G401 (cell line): ENCODE results near the gene GOSR2. TPM values are rescaled to one million over a fixed set of nuclear protein-coding genes. Genes with fewer than 3 reads are reported as not detected.

Source experiments
- DNase-seq: peaks from one replicate; pipeline ENCODE4 v3.0.0-alpha.2; 2015; ENCODE audit warnings: low spot score
- in situ Hi-C: cut with HindIII; loops from 2 replicates; pipeline ENCODE4 v1.10.0; 2016; ENCODE audit warnings: low sequenced_read_pairs, mixed read lengths
- total RNA-seq: library from RNA; depleted of rRNA; stranded (reverse); fragments of >200 nt; shearing (Covaris generic); gene quantifications from 2 replicates; pipeline ENCODE4 v1.2.3, GENCODE V29; 2014; rRNA removed

Gene GOSR2
- total RNA-seq, result 30.6 and 41.7 TPM in 2 replicates

- in situ Hi-C loops, result no loop called here
- DNase-seq, result peak; percentile 92
Observed at GRCh38 chr17:46922804-46923635, at the start of gene GOSR2. TSS of gene GOSR2 (plus strand) at chr17:46923160. CDS start at chr17:46923193, 33 bp downstream.

DNA sequence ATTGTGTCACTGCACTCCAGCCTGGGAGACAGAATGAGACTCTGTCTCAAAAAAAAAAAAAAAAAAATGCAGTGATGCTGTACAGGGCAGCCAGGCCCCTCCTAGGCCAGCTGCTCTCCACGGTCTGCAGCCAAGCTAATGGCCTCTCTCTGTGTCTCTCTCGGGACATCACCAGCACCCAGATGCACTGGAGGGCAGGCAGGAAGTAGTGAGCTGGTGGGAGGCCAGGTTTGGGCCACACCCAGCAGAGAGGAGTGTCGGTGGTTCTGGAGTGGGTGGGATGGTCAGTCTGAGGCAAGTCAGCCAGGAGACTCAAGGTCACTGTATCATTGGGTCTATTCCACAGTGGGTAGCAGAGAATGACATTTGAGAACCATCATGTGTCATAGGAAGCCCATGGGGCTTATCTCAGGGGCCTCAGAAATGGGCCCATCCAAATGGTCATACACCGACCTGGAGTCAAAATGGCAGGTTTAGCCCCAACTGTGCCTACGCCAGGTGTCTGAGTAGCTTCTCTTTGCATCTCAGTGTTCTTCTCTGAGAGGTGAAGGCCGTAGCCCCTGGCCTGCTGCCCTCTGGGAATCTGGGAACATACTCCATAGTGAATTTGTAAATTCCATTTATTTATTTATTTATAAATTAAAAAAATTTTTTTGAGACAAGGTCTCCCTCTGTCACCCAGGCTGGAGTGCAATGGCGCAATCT lies 48.9 kb upstream of the GOSR2 start:
- in situ Hi-C loops, result no loop called here
- DNase-seq, result no peak

DNA sequence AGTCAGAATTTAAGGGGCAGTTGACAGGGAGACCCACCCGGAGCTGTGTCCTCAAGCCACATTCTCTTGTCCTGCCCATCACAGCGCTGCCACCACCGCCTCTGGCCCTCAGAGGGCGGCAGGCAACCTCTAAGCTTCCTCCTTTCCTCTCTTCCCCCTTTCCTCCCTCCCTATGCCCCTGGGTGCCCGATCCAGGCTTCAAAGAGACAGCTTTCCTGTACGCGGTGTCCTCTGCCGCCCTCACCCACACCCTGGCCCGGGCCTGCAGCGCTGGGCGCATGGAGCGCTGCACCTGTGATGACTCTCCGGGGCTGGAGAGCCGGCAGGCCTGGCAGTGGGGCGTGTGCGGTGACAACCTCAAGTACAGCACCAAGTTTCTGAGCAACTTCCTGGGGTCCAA lies 48.1 kb upstream of the GOSR2 start:
- in situ Hi-C loops, result loop anchor here (5.0 kb wide), 1 partner anchor 62 kb away; no protein-coding TSS in a partner anchor
- no peak for DNase-seq

- no peak for DNase-seq
- in situ Hi-C loops, result loop anchor here (5.0 kb wide), 1 partner anchor 61 kb away; no protein-coding TSS in a partner anchor
Observed at GRCh38 chr17:46875849-46876352, 47.1 kb upstream of the GOSR2 start.

GRCh38 chr17:46876353-46876887 lies 46.5 kb upstream of the GOSR2 start:
- in situ Hi-C loops, result loop anchor here (5.0 kb wide), 1 partner anchor 61 kb away; no protein-coding TSS in a partner anchor
- DNase-seq, result peak; percentile 92

GRCh38 chr17:46876926-46877325 lies 46.0 kb upstream of the GOSR2 start:
- in situ Hi-C loops, result loop anchor here (5.0 kb wide), 1 partner anchor 60 kb away; no protein-coding TSS in a partner anchor
- no peak for DNase-seq

- peak; percentile 1 for DNase-seq
- in situ Hi-C loops, result loop anchor here (5.0 kb wide), 1 partner anchor 60 kb away; no protein-coding TSS in a partner anchor
Observed at GRCh38 chr17:46877466-46877865, 45.5 kb upstream of the GOSR2 start.

GRCh38 chr17:46878055-46878454 lies 44.9 kb upstream of the GOSR2 start:
- no peak for DNase-seq
- in situ Hi-C loops, result loop anchor here (5.0 kb wide), 1 partner anchor 59 kb away; no protein-coding TSS in a partner anchor

DNA sequence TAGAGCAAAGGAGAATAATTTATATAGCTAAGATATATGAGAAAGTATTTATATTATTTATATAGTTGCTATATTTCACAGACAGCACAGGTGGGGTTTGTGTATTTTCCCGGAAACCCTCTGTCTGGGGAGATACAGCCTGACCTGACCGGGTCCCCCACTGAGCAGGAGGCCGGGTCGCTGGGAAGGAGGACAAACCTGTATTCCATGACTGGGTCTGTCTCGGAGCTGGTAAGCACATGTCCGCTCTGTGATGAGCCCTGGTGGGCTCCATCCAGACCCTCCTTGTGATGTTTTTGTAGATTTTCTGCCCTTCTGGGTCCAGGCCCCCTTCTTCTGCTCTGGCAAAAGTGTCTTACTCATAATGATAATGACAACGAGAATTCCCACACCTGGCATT lies 43.9 kb upstream of the GOSR2 start:
- in situ Hi-C loops, result loop anchor here (5.0 kb wide), 1 partner anchor 58 kb away; no protein-coding TSS in a partner anchor
- no peak for DNase-seq

DNA sequence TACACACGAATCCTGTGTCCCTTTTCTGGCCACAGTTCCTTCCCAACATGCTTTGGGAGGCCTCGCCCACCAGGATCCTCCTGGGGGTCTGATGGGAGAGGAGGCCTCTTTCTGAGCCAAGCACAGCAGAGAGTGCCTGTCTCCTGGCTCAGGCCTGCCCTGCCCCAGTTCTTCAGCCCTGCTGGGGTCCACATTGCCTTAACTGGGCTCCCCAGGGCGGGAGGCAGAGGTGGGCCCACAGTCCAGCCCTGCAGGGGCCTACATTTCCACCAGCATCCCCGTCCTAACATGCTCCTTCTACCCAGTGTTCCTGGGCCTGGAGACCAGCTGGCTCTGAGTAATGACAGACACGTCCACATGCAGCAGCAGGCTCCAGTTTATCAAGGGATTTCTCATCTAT lies 41.9 kb upstream of the GOSR2 start:
- in situ Hi-C loops, result no loop called here
- DNase-seq, result no peak

DNA sequence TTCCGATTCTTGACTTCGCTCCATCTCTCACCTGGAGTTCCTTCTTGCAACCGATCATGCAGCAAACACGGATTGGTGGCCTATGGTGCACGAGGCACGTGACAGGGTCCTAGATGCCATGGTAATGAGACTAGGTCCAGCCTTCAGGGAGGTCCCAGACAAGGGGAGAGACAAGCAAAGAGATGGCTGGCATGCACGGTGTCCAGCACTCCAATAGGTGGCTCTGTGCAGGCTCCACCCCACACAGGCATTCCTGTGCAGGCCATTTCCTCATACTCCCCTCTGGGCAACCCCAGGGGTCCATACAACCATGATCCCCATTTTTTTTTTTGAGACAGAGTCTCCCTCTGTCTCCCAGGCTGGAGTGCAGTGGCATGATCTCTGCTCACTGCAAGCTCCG lies 40.3 kb upstream of the GOSR2 start:
- no peak for DNase-seq
- in situ Hi-C loops, result no loop called here

- no peak for DNase-seq
- in situ Hi-C loops, result no loop called here
Observed at GRCh38 chr17:46883871-46884520, 39.0 kb upstream of the GOSR2 start.

GRCh38 chr17:46884552-46884951 lies 38.4 kb upstream of the GOSR2 start:
- in situ Hi-C loops, result no loop called here
- DNase-seq, result no peak

DNA sequence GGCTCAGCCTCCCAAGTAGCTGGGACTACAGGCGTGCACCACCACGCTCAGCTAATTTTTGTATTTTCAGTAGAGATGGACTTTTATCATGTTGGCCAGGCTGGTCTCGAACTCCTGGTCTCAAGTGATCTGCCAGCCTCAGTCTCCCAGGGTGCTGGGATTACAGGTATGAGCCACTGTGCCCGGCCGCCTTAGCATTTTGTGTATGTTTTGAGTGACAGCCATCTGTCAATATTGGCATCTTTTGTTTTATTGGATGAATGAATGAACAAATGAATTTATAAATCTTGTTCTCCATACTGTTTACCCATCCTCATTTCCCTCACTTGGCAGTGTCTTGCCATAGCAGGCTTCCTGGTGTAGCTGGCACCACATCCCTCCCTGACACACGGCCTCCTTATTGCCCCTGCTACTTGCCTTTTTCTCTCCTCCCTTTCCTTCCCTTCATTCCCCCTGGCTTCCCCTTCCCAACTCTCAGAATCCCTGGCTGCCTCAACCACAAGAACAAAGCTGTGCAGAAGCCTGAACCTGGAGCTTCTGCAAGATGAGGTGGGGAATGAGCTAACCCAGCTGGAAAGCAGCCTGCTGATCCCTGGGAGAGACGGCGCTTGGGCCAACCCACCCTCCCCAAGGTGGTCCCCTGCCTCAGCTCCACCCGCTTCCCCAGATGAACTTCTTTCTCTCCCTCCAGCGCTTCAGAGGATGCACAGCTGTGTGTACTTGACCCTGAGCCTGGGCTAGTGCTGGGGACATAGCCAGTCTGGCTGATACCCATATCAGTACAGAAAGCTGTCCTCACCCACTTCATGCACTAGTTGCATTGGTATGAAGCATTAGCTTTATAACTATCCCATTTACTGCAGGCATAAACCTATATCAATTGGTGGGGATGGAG lies 37.3 kb upstream of the GOSR2 start:
- DNase-seq, result no peak
- in situ Hi-C loops, result no loop called here

GRCh38 chr17:46886310-46886663 lies 36.7 kb upstream of the GOSR2 start:
- no peak for DNase-seq
- in situ Hi-C loops, result no loop called here

DNA sequence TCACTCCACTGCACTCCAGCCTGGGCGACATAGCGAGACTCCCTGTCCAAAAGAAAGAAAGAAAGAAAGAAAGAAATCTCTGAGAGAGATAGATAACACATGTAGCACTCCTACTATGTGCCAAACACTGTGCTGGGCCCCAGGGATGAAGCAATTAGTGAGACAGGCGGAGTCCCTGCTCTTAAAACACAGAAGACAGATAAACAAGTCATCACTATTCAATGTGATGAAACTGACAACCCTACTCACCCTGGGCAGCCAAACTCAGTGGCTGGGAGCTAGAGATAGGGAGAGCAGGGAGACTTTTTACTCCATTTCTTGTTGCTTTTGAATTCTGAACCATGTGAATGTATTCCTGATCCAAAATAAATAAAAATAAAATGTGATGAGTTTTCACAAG lies 35.2 kb upstream of the GOSR2 start:
- in situ Hi-C loops, result no loop called here

GRCh38 chr17:46888727-46889126 lies 34.2 kb upstream of the GOSR2 start:
- no peak for DNase-seq
- in situ Hi-C loops, result no loop called here

More for the DNA sequence above, 35.2 kb upstream of the GOSR2 start:
- no peak for DNase-seq

DNA sequence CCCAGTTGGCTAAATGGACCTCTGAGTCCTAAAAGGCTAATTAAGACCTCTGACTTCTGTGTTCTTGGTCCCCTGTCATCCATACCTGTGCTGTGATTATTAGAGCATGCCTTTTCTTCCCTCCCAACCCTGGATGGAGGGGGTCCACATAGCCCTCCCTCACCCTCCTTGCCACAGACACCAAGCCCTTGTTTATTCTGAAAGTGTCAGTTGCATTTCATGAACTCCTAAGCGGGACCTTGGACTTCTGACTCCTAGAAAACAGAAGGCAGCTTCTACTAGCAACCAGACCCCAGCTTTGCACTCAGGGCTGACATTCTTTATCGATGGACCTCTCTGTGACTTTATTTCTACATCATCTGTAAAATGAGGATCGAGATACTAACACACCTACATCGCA lies 33.4 kb upstream of the GOSR2 start:
- no peak for DNase-seq
- in situ Hi-C loops, result no loop called here
